GM20000 (cell line): ENCODE results near the gene RPUSD3.
"Not testable (repeated sequence)": the region's sequence is repeated elsewhere in the genome, so short reads cannot be mapped to it uniquely, and the experiment has no call there.

ENCODE experiments used
- DNase-seq: peaks from one replicate; pipeline ENCODE4 v3.0.0; 2012; ENCODE audit warnings: low spot score
- TF ChIP-seq, protein P1 (sequence below): IDR thresholded peaks from 2 replicates; pipeline ENCODE4 v1.5.1; 2012; ENCODE audit warnings: mild to moderate bottlenecking, control low read depth; ENCODE audit errors: extremely low read depth, missing control alignments

Gene RPUSD3

DNA sequence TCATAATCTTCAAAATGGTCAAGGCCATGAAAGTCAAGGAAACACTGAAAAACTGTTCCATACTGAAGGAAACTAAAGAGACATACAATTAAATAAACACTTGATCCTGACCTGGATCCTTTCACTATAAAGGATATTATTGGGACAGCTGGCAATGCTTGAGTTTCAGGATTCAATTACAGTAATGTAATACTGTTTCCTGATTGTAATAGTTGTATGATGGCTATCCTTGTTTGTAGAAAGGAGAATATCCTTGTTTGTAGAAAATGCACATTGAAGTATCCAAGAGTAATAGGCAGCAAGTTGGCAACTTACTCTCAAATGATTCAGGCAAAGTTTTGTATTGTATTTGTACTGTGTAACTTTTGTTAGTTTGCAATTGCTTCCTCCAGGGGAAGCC is 31.6 kb upstream of the RPUSD3 start:
- TF ChIP-seq, protein P1, sequence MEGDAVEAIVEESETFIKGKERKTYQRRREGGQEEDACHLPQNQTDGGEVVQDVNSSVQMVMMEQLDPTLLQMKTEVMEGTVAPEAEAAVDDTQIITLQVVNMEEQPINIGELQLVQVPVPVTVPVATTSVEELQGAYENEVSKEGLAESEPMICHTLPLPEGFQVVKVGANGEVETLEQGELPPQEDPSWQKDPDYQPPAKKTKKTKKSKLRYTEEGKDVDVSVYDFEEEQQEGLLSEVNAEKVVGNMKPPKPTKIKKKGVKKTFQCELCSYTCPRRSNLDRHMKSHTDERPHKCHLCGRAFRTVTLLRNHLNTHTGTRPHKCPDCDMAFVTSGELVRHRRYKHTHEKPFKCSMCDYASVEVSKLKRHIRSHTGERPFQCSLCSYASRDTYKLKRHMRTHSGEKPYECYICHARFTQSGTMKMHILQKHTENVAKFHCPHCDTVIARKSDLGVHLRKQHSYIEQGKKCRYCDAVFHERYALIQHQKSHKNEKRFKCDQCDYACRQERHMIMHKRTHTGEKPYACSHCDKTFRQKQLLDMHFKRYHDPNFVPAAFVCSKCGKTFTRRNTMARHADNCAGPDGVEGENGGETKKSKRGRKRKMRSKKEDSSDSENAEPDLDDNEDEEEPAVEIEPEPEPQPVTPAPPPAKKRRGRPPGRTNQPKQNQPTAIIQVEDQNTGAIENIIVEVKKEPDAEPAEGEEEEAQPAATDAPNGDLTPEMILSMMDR: no peak
- no peak for DNase-seq

GRCh38 chr3:9872067-9872466 is 28.3 kb upstream of the RPUSD3 start:
- DNase-seq: not testable (repeated sequence)

- TF ChIP-seq, protein P1: no peak
- DNase-seq: no peak
Measured at GRCh38 chr3:9870978-9871377, 27.2 kb upstream of the RPUSD3 start.

DNA sequence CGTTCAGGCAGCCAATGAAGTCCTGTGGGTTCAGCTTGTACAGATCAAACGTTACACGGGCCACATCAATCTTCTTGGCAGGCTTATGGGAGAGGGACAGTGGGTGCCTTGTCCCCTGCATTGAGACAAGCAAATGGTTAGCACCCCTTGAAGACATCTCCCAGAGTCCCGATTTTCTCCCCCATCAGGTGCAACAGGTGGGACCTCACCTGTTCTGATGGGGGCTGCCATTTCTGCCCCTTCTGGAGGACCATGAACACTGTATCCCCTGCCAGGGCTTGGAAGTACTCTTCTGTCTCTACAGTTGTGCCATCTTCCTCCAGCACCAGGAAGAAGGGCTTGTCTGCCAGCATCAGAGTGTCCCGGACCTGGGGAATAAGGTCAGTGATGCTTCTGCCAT is 26.1 kb upstream of the RPUSD3 start:
- no peak for DNase-seq

GRCh38 chr3:9867106-9867505 is 23.3 kb upstream of the RPUSD3 start:
- TF ChIP-seq, protein P1: no peak
- DNase-seq: no peak

More for the DNA sequence above, 26.1 kb upstream of the RPUSD3 start:
- TF ChIP-seq, protein P1: no peak

- DNase-seq: no peak
- TF ChIP-seq, protein P1: no peak
Measured at GRCh38 chr3:9866639-9867038, 22.8 kb upstream of the RPUSD3 start.

DNA sequence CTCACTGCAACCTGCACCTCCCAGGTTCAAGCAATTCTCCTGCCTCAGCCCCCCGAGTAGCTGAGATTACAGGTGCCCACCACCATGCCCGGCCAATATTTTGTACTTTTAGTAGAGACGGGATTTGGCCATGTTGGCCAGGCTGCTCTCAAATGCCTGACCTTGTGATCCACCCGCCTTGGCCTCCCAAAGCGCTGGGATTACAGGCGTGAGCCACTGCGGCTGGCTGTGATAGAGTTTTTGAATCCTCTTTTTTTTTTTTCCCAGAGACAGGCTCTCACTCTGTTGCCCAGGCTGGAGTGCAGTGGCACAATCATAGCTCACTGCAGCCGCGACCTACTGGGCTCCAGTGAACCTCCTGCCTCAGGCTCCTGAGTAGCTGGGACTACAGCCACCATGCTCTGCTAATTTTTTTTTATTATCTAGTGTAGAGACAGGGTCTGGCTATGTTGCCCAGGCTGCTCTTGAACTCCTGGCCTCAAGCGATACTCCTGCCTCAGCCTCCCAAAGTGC is 21.4 kb upstream of the RPUSD3 start:
- DNase-seq: not testable (repeated sequence)

- TF ChIP-seq, protein P1: no peak
- DNase-seq: no peak
Measured at GRCh38 chr3:9864200-9864927, 20.6 kb upstream of the RPUSD3 start.
